Gastroesophageal sphincter (tissue), 4 donors: ENCODE measurements around the gene ULK1. TPM values are rescaled to one million over a fixed set of nuclear protein-coding genes. Genes with fewer than 3 reads are reported as not detected.

Source experiments
- ATAC-seq: fragments of 150-250 bp; one replicate; pipeline ENCODE4 v1.9.1; 2016; ENCODE audit warnings: mild to moderate bottlenecking, moderate library complexity
- H3K27ac ChIP-seq, 4 donors: fragments of 200-600 bp; sonication (generic) in 3 of 4; 1 replicate in 3 of 4; 2 replicates in 1 of 4; pipeline ENCODE4 v1.5.1; 2016 to 2019
- H3K27me3 ChIP-seq: fragments of 200-600 bp; sonication (generic); one replicate; pipeline ENCODE4 v1.5.1; 2019
- H3K36me3 ChIP-seq, 2 donors: fragments of 200-600 bp; sonication (generic); one replicate each; pipeline ENCODE4 v1.5.1; 2019; ENCODE audit warnings: control low read depth in 1 of 2
- H3K4me1 ChIP-seq, 3 donors: fragments of 200-600 bp; sonication (generic); 1 replicate in 2 of 3; 2 replicates in 1 of 3; pipeline ENCODE4 v1.5.1; 2016 to 2019; ENCODE audit warnings: control low read depth in 2 of 3
- H3K4me3 ChIP-seq, 2 donors: fragments of 200-600 bp; sonication (generic); one replicate each; pipeline ENCODE4 v1.5.1; 2019; ENCODE audit warnings: mild to moderate bottlenecking in 1 of 2, moderate library complexity in 1 of 2
- H3K9me3 ChIP-seq, 3 donors: fragments of 200-600 bp; sonication (generic); one replicate each; pipeline ENCODE4 v1.5.1; 2017 to 2019; ENCODE audit warnings: control low read depth in 2 of 3
- EP300 ChIP-seq: sonication (generic); formaldehyde crosslinking; IDR thresholded peaks from one replicate; pipeline ENCODE4 v1.6.1; 2017; ENCODE audit warnings: antibody characterized with exemption, mild to moderate bottlenecking
- POLR2A ChIP-seq, 2 donors: fragments of 450-650 bp; IDR thresholded peaks; one replicate each; pipeline ENCODE4 v1.6.1; 2017; ENCODE audit warnings: antibody characterized with exemption in 2 of 2, mild to moderate bottlenecking in 2 of 2, moderate library complexity in 1 of 2
- POLR2AphosphoS5 ChIP-seq: sonication (generic); formaldehyde crosslinking; IDR thresholded peaks from one replicate; pipeline ENCODE4 v1.6.1; 2017; ENCODE audit warnings: antibody characterized with exemption
- WGBS, 2 donors: methylation state at CpG; one replicate each; pipeline ENCODE4 v1.1.5; 2018; ENCODE audit warnings: low coverage in 1 of 2; 5-methylcytosine and 5-hydroxymethylcytosine counted together
- total RNA-seq, 4 donors: library from RNA; depleted of rRNA; stranded (reverse); fragments of >200 nt; gene quantifications; one replicate each; pipeline ENCODE4 v1.1.0, GENCODE V29; 2016
- TF ChIP-seq, protein P1 (sequence below), 4 experiments: fragments of 200-600 bp in 2 of 4; fragments of 450-650 bp in 2 of 4; sonication (generic) in 1 of 4; IDR thresholded peaks; one replicate each; pipeline ENCODE4 v1.5.1; 2017 to 2019; ENCODE audit warnings: antibody characterized with exemption in 4 of 4, mild to moderate bottlenecking in 2 of 4, moderate library complexity in 2 of 4

Gene ULK1
- total RNA-seq, 4 donors from 2014 or later: 10.0 to 34.2 (median 21.8) TPM

DNA sequence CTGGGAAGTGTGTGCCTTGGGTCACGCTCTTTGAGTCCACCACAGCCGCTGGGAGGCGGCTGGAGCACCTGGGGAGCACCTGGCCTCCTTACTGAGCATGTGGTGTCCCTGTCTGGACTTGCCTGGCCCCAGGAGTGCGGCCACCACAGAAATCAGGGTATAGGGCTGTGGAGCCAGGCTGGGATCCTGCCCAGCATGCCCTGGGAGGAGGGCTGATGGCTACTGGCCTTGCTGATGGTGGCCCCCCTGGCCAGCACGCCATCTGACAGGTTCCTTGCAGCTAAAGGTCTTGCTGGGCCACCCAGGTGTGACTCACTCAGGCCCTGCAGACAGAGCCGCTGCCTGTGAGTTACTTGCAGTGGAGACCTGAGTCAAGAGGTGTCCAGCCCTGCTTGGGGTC lies 6.0 kb downstream of the ULK1 start:
- TF ChIP-seq POLR2A (IDR thresholded peaks at IDR 0.05) (no peak), POLR2AphosphoS5 (no peak), EP300 (no peak)
- TF ChIP-seq, protein P1, sequence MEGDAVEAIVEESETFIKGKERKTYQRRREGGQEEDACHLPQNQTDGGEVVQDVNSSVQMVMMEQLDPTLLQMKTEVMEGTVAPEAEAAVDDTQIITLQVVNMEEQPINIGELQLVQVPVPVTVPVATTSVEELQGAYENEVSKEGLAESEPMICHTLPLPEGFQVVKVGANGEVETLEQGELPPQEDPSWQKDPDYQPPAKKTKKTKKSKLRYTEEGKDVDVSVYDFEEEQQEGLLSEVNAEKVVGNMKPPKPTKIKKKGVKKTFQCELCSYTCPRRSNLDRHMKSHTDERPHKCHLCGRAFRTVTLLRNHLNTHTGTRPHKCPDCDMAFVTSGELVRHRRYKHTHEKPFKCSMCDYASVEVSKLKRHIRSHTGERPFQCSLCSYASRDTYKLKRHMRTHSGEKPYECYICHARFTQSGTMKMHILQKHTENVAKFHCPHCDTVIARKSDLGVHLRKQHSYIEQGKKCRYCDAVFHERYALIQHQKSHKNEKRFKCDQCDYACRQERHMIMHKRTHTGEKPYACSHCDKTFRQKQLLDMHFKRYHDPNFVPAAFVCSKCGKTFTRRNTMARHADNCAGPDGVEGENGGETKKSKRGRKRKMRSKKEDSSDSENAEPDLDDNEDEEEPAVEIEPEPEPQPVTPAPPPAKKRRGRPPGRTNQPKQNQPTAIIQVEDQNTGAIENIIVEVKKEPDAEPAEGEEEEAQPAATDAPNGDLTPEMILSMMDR (IDR thresholded peaks at IDR 0.05): no peak
- Histone ChIP-seq H3K27ac (no peak overlapping the region), H3K4me1 (peaks cover 0 to 98% (median 53%) of the 10 kb centered on the region in 3 donors), H3K9me3 (no peaks in the 10 kb centered on the region), H3K4me3 (no peak overlapping the region), H3K36me3 (peaks cover 0 to 37% of the 10 kb centered on the region in 2 donors), H3K27me3 (no peaks in the 10 kb centered on the region)
- 86% methylated on average over 1 of the region's 6 CpGs; no CpG with 5 or more reads in 1 of the 2 donors for WGBS, 2 donors
- ATAC-seq: no peak

DNA sequence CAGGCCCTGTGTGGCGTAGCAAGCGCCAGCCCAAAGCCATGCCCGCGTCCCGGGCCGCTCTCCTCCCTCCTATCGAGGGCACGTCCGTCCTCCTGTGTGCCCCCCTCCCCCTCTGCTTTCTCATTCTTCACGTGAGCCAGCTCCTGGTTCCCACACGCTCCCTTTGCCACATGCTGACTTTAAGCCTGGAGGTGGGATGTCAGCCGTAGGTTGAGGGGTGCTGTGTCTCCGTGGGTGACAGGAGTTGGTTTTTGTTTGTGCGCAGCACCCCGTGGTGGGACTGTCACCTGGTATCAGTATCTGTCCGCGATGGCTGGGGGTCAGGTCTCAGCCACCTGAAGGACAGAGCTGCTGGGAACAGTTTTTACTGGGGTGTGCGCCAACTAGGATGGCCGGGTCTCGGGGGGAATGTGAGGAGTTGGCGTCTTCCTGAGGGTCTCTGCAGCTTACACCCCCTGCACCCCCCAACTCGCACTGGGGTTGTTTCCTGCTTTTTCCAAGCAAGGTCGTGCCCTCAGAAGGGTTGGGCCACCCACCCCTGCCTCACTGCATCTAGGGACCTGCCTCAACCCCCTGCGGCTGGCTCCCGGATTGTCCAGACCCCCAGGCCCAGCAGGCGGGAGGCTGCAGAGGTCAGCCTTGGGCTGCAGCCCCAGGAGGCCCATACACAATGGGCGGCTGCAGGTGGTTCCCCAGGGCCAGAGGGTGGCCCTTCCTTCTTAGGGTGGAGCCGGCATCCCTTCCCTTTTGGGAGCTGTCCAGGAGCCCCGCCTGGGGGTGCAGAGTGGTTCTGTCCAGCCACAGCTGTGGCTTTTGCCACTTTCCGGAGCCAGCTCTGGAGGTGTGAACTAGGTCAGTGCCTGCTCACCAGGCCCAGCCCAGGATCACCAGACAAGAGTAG lies 7.3 kb downstream of the ULK1 start:
- ATAC-seq: peak; percentile 23
- Histone ChIP-seq H3K9me3 (no peaks in the 10 kb centered on the region), H3K27ac (peak overlapping the region in 3 of 4 donors; percentile 10 to 43 (median 24)), H3K4me3 (peak overlapping the region in 1 of 2 donors; percentile 18), H3K27me3 (no peaks in the 10 kb centered on the region), H3K4me1 (peaks cover 0 to 100% (median 52%) of the 10 kb centered on the region in 3 donors), H3K36me3 (peaks cover 0 to 43% of the 10 kb centered on the region in 2 donors)
- TF ChIP-seq POLR2A (IDR thresholded peaks at IDR 0.05) (no peak), POLR2AphosphoS5 (no peak), EP300 (no peak)
- TF ChIP-seq, protein P1 (IDR thresholded peaks at IDR 0.05): no peak
- 43 to 63% methylated on average over 7 to 13 of the region's 30 CpGs for WGBS, 2 donors

DNA sequence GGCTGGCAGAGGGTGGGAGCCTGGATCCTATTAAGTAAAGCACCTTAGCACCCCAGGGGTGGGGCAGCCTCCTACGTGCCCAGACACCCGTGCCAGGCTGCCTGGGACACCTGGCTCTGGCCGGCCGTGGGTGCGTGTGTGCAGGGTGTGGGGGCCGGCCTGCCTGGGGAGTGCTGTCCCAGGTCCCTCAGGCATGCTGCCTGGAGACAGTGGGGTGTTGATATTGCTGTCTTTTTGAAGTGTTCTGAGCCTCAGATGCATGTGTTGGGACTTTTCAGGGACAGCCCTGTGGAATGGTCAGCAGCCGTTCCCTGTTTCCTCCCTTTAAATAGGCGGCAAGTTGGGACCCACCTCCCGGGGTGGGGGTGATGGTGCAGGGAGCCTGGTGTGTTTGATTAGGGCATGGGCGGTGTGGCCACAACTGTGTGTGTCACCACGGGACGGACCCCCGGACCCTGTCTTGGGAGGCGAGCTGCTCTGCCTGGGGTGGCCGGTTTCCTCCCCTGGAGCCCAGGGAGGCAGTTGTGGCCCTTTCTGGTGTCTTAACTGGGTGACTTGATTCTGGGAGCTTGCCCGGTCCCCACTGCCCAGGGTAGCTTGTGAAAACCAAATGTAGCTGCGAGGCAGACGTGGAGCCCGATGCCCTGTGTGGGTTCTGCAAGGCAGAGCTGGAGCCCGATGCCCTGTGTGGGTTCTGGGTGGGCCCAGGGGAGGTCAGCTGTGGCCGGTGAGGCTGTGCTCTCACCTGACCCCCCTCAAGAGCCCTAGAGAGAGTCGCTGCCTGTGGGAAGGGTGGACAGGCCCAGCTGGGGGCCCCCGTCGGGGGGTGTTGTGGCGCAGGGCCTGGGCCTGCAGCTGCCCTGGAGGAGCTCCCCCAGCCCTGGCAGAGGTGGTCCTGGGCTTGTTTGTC lies 8.2 kb downstream of the ULK1 start:
- Histone ChIP-seq H3K27ac (peak overlapping the region in 3 of 4 donors; percentile 10 to 43 (median 24)), H3K4me1 (peaks cover 0 to 93% (median 43%) of the 10 kb centered on the region in 3 donors), H3K36me3 (peaks cover 0 to 52% of the 10 kb centered on the region in 2 donors), H3K9me3 (no peaks in the 10 kb centered on the region), H3K27me3 (no peaks in the 10 kb centered on the region), H3K4me3 (peak overlapping the region in 1 of 2 donors; percentile 18)
- ATAC-seq: no peak
- no CpG with 5 or more reads among the region's 25 CpGs for WGBS, 2 donors
- TF ChIP-seq, protein P1 (IDR thresholded peaks at IDR 0.05): no peak
- TF ChIP-seq EP300: no peak
- no peak for TF ChIP-seq POLR2A (IDR thresholded peaks at IDR 0.05)
- TF ChIP-seq POLR2AphosphoS5: no peak

DNA sequence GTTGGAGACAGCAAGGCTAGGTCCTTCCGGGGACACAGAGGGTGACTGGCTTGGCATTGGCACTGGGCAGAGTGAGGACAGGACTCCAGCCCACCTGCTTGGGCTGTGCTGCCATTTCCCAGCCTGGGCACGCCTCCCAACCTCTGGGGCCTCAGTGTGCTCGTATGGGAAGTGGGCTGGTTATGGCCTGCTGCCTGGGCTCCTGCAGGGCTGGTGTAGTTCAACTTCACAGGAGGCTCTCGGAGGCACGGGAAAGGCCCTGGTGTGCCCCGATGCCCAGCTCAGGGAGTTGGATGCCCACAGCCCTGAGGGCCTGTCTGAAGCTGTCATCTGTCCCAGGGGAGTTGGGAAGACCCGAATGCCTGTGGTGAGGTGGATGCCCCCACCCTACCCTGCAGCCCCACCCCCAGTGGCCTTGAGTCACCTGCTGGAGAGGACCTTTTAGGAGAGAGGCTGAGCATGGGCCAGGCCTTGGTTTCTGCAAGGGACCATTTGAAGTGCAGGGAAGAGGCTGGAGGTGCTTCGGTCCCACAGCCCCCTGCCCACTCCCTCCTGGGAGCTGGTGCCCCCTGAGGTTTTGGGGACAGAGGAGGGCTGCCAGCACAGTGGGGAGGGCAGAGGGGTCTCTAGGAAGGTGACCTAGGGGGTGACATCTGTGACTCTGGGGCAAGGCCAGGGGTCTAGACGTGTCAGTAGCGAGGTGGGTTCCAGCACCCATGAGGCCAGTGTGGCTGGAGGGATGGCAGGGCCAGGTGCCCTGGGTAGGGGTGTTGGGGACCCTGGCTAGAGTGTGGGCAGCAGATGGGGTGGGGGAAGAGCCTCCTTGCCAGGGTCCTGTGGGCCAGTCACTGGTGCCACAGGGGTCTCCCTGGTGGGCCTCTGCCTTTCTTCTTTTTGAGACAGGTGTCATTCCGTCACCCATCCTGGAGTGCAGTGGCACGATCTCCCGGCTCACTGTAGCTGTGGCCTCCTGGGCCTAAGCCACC lies 9.1 kb downstream of the ULK1 start:
- 93 to 100% methylated on average over 1 to 3 of the region's 13 CpGs for WGBS, 2 donors
- Histone ChIP-seq H3K27me3 (no peaks in the 10 kb centered on the region), H3K9me3 (no peaks in the 10 kb centered on the region), H3K27ac (peak overlapping the region in 1 of 4 donors; percentile 43), H3K36me3 (peaks cover 0 to 53% of the 10 kb centered on the region in 2 donors), H3K4me1 (peaks cover 0 to 83% (median 40%) of the 10 kb centered on the region in 3 donors), H3K4me3 (no peak overlapping the region)
- ATAC-seq: no peak
- TF ChIP-seq, protein P1 (IDR thresholded peaks at IDR 0.05): no peak
- no peak for TF ChIP-seq POLR2AphosphoS5
- TF ChIP-seq POLR2A (IDR thresholded peaks at IDR 0.05): no peak
- TF ChIP-seq EP300: no peak
